Neural cell (in vitro differentiated cells): ENCODE results near the gene YPEL1. TPM values are rescaled to one million over a fixed set of nuclear protein-coding genes. Genes with fewer than 3 reads are reported as not detected.

Experiments
- H2AFZ ChIP-seq: fragments of 200-600, 300-800 bp; sonication (generic), shearing (Covaris generic); 2 replicates; pipeline ENCODE4 v1.6.0; 2014; ENCODE audit warnings: low read depth, mild to moderate bottlenecking, antibody characterized with exemption, low read length, moderate library complexity
- H3F3A ChIP-seq: fragments of 200-600 bp; shearing (Covaris generic); 2 replicates; pipeline ENCODE4 v1.6.1; 2016; ENCODE audit warnings: mild to moderate bottlenecking, moderate library complexity, mixed read lengths, antibody characterized with exemption, low read length; ENCODE audit not compliant: insufficient read depth, poor library complexity, severe bottlenecking
- H3K27ac ChIP-seq: fragments of 200-600, 300-800 bp; sonication (generic), shearing (Covaris generic); 2 replicates; pipeline ENCODE4 v1.5.1; 2014; ENCODE audit warnings: mild to moderate bottlenecking, low read length, moderate library complexity
- H3K27me3 ChIP-seq: fragments of 300-800, 200-600 bp; sonication (generic), shearing (Covaris generic); 2 replicates; pipeline ENCODE4 v1.6.0; 2014; ENCODE audit warnings: mild to moderate bottlenecking, low read depth, low read length, moderate library complexity; ENCODE audit not compliant: insufficient read depth
- H3K36me3 ChIP-seq: fragments of 300-800, 200-600 bp; sonication (generic), shearing (Covaris generic); 2 replicates; pipeline ENCODE4 v1.5.1; 2014; ENCODE audit warnings: mild to moderate bottlenecking, antibody characterized with exemption, low read length, moderate library complexity; ENCODE audit not compliant: insufficient read depth
- H3K4me2 ChIP-seq: fragments of 300-800, 200-600 bp; sonication (generic), shearing (Covaris generic); 2 replicates; pipeline ENCODE4 v1.6.0; 2014; ENCODE audit warnings: mild to moderate bottlenecking, low read length
- H3K4me3 ChIP-seq: fragments of 300-800, 200-600 bp; sonication (generic), shearing (Covaris generic); 2 replicates; pipeline ENCODE4 v1.5.1; 2014; ENCODE audit warnings: mild to moderate bottlenecking, low read length, moderate library complexity
- H3K79me2 ChIP-seq: fragments of 200-600 bp; shearing (Covaris generic); replicated peaks from 2 replicates; pipeline ENCODE4 v1.6.0; 2014; ENCODE audit warnings: mild to moderate bottlenecking, low read length, moderate library complexity; ENCODE audit not compliant: insufficient read depth
- H3K9ac ChIP-seq: fragments of 300-800, 200-600 bp; sonication (generic), shearing (Covaris generic); 2 replicates; pipeline ENCODE4 v1.6.1; 2016; ENCODE audit warnings: mild to moderate bottlenecking, low read length, mixed read lengths
- H3K9me2 ChIP-seq: fragments of 200-600 bp; shearing (Covaris generic); 2 replicates; pipeline ENCODE4 v1.6.1; 2016; ENCODE audit warnings: mild to moderate bottlenecking, low read length, mixed read lengths; ENCODE audit not compliant: insufficient read depth
- H3K9me3 ChIP-seq: fragments of 200-600, 300-800 bp; sonication (generic), shearing (Covaris generic); 2 replicates; pipeline ENCODE4 v1.6.1; 2016; ENCODE audit warnings: mild to moderate bottlenecking, mixed run types, low read length, moderate library complexity, mixed read lengths
- H4K20me1 ChIP-seq: fragments of 200-600 bp; shearing (Covaris generic); 2 replicates; pipeline ENCODE4 v1.6.1; 2016; ENCODE audit warnings: mild to moderate bottlenecking, mixed run types; ENCODE audit not compliant: insufficient read depth
- EP300 ChIP-seq: fragments of 450-650 bp; conservative IDR thresholded peaks from 2 replicates; pipeline ENCODE4 v1.6.1; 2014; ENCODE audit warnings: antibody characterized with exemption, mild to moderate bottlenecking, moderate library complexity; ENCODE audit not compliant: poor library complexity, severe bottlenecking
- EZH2 ChIP-seq: fragments of 200-600, 300-800 bp; shearing (Covaris generic), sonication (generic); IDR thresholded peaks from 2 replicates; pipeline ENCODE4 v1.6.1; 2014; ENCODE audit warnings: antibody characterized with exemption, low read length, borderline replicate concordance, mild to moderate bottlenecking; ENCODE audit not compliant: insufficient read depth, poor library complexity, severe bottlenecking
- RAD21 ChIP-seq: fragments of 450-650 bp; conservative IDR thresholded peaks from 2 replicates; pipeline ENCODE4 v1.6.1; 2014; ENCODE audit warnings: antibody characterized with exemption, mild to moderate bottlenecking, moderate library complexity
- SMC3 ChIP-seq: fragments of 450-650 bp; conservative IDR thresholded peaks from 2 replicates; pipeline ENCODE4 v1.6.1; 2014; ENCODE audit warnings: antibody characterized with exemption, mild to moderate bottlenecking, moderate library complexity; ENCODE audit not compliant: poor library complexity
- TAF1 ChIP-seq: IDR thresholded peaks from 2 replicates; pipeline ENCODE4 v1.6.1; 2012; ENCODE audit warnings: low read depth
- polyA plus RNA-seq: library from polyadenylated mRNA; depleted of rRNA; stranded (reverse); fragments of >200 nt; gene quantifications from 2 replicates; pipeline ENCODE4 v1.2.3, GENCODE V29; 2014
- TF ChIP-seq, protein P1 (sequence below): fragments of 450-650 bp; IDR thresholded peaks from 2 replicates; pipeline ENCODE4 v1.5.1; 2014; ENCODE audit warnings: antibody characterized with exemption, mild to moderate bottlenecking, moderate library complexity; ENCODE audit not compliant: poor library complexity, severe bottlenecking
- TF ChIP-seq, protein P2 (sequence below): IDR thresholded peaks from 2 replicates; pipeline ENCODE4 v1.6.1; 2012; ENCODE audit warnings: borderline replicate concordance

YPEL1 gene
- polyA plus RNA-seq, 1 donor from 2014 or later: 38.0 TPM

DNA sequence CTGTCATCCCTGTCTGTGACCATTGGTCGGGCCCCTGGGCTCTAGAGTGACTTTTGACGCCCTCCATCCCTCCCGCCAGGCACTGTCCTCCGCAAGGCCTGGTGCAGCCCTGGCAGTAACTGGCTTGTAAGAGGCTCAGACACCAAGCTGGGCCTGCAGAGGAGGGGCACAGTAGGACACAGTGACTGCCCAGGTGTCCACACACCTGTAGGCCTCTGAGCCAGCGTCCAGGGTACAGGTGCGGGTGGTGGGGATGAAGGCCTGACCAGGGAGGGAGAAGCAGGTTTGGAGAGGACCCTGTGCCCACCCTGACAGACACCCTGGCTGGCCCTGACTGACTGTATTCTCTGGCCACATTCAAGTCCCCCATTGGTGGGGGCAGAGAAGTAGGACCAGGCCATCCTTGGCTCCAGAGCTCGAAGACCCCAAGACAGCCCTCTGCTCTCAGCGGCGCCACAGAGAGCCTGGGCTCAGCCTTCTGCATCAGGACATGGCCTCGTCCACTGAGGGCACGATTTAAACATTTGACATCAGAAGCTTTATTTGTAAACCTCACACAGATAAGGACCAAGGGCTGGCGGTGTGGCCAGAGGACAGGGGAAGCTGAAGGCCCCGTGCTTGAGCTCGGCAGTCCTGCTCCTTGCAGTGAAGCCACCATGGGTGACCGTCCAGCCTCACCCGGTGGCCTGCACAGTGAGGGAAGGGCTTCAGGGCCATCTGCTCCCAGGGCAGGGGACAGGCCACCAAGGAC is 38.4 kb downstream of the YPEL1 start:
- TF ChIP-seq EP300 (no peak), SMC3 (no peak)
- TF ChIP-seq, protein P1, sequence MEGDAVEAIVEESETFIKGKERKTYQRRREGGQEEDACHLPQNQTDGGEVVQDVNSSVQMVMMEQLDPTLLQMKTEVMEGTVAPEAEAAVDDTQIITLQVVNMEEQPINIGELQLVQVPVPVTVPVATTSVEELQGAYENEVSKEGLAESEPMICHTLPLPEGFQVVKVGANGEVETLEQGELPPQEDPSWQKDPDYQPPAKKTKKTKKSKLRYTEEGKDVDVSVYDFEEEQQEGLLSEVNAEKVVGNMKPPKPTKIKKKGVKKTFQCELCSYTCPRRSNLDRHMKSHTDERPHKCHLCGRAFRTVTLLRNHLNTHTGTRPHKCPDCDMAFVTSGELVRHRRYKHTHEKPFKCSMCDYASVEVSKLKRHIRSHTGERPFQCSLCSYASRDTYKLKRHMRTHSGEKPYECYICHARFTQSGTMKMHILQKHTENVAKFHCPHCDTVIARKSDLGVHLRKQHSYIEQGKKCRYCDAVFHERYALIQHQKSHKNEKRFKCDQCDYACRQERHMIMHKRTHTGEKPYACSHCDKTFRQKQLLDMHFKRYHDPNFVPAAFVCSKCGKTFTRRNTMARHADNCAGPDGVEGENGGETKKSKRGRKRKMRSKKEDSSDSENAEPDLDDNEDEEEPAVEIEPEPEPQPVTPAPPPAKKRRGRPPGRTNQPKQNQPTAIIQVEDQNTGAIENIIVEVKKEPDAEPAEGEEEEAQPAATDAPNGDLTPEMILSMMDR: no peak
- Histone ChIP-seq H3K4me3 (no peak overlapping the region), H3K36me3 (peaks cover 11% of the 10 kb centered on the region), H3K9me3 (no peaks in the 10 kb centered on the region), H2AFZ (no peak overlapping the region), H3K27me3 (no peaks in the 10 kb centered on the region), H4K20me1 (no peaks in the 10 kb centered on the region), H3K27ac (no peak overlapping the region), H3K9me2 (no peaks in the 10 kb centered on the region), H3K4me2 (no peak overlapping the region), H3K79me2 (no peaks in the 10 kb centered on the region), H3F3A (no peaks in the 10 kb centered on the region), H3K9ac (no peak overlapping the region)

DNA sequence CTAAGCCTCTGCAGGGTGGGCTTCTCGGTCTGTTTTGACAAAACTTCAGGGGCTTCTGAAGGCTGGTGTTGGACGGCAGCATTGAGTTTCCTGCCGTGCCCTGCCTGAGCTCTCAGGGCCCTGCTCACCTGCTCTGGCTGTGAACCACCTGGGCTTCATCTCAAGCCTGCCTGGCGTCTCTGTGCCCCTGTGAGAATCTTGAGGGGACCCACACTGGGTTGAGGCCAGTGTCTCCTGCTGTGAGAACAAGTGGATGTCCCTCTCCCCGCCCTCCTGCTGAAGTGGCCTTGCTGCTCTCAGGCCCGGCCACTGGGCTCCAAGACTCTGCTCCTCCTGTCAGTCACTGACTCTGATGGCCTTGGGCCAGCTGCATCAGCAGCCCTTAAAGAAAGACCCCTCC is 39.5 kb downstream of the YPEL1 start:
- H3K4me3 ChIP-seq: no peak overlapping the region
- H3K79me2 ChIP-seq: no peaks in the 10 kb centered on the region
- H3K27me3 ChIP-seq: no peaks in the 10 kb centered on the region
- H3K9me3 ChIP-seq: no peaks in the 10 kb centered on the region
- H3K4me2 ChIP-seq: no peak overlapping the region
- no peaks in the 10 kb centered on the region for H3K9me2 ChIP-seq
- no peak overlapping the region for H3K27ac ChIP-seq
- no peaks in the 10 kb centered on the region for H4K20me1 ChIP-seq
- H3K36me3 ChIP-seq: peaks cover 11% of the 10 kb centered on the region
- no peak overlapping the region for H2AFZ ChIP-seq
- TF ChIP-seq, protein P1: no peak
- TF ChIP-seq RAD21 (no peak), EP300 (no peak), SMC3 (no peak), TAF1 (no peak), EZH2 (no peak)
- TF ChIP-seq, protein P2, sequence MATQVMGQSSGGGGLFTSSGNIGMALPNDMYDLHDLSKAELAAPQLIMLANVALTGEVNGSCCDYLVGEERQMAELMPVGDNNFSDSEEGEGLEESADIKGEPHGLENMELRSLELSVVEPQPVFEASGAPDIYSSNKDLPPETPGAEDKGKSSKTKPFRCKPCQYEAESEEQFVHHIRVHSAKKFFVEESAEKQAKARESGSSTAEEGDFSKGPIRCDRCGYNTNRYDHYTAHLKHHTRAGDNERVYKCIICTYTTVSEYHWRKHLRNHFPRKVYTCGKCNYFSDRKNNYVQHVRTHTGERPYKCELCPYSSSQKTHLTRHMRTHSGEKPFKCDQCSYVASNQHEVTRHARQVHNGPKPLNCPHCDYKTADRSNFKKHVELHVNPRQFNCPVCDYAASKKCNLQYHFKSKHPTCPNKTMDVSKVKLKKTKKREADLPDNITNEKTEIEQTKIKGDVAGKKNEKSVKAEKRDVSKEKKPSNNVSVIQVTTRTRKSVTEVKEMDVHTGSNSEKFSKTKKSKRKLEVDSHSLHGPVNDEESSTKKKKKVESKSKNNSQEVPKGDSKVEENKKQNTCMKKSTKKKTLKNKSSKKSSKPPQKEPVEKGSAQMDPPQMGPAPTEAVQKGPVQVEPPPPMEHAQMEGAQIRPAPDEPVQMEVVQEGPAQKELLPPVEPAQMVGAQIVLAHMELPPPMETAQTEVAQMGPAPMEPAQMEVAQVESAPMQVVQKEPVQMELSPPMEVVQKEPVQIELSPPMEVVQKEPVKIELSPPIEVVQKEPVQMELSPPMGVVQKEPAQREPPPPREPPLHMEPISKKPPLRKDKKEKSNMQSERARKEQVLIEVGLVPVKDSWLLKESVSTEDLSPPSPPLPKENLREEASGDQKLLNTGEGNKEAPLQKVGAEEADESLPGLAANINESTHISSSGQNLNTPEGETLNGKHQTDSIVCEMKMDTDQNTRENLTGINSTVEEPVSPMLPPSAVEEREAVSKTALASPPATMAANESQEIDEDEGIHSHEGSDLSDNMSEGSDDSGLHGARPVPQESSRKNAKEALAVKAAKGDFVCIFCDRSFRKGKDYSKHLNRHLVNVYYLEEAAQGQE: no peak
- no peak overlapping the region for H3K9ac ChIP-seq
- H3F3A ChIP-seq: no peaks in the 10 kb centered on the region
